GM18868 (cell line): ENCODE results near the gene TMX4.

Experiments
- ATAC-seq: cut with Tn5 transposase; IDR thresholded peaks from one replicate; pipeline ENCODE4 v1.9.1; 2021; ENCODE audit warnings: mild to moderate bottlenecking, moderate library complexity; ENCODE audit not compliant: unreplicated experiment

The TMX4 gene

DNA sequence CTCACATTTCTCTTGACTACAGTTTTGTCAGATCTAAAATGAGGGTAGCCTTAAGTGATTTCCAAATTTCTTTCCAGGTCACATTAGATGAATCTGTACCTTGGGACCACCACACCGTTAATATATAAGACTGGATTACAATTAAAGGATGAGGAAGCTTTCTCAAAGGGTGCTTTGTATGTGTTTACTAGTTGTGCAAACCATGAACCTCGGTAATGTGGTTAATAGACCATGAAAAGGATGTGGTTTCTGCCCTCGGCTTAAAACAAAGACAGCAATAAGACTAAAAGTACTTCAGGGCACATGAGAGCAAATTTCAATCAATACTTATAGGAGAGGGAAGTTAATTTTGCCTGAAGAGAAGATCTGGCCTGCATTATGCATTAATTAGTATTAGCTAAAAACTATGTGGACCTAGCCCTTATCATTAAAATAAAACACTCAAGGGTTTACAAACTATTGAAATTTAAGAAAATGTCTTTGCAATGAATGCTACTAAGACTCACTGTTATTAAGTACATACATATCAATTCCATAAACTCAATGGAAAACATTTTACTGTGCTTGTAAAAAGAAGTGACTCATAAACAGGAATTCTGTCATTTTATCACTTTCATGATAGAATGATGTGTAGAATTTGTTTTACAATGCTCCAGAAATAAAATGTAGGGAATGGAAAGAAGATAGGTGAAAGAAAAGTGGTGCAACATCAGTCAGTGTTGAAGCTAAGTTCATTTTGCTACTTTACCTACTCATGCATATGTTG lies 936 bp upstream of the TMX4 start:
- peak; percentile 46 for ATAC-seq

DNA sequence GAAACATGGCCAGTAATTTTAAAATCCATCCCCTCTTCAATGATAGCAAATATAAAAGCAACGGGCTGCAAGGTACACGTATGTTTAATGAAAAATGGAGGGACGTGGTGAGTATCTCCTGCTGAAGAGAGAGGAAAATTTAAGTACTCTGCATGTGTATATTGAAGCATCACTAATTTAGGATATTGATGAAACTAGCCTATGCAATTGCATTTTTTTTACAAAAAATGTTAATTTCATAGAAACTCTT lies 362 bp upstream of the TMX4 start:
- ATAC-seq: no peak

DNA sequence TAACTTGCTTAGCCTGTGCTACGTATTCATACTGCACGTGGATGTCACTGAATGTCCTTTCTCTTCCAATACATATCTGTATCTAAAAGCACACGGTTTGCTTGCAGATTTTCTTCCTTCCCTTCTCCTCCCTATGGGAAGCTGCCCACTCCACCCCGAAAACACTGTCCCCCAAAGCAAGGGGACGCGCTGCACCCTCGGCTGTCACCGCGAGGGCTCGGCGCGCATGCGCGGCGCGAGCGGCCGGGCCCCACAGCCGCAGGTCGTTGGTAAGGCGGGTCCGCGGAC lies 659 bp downstream of the TMX4 start:
- peak; percentile 65 for ATAC-seq

DNA sequence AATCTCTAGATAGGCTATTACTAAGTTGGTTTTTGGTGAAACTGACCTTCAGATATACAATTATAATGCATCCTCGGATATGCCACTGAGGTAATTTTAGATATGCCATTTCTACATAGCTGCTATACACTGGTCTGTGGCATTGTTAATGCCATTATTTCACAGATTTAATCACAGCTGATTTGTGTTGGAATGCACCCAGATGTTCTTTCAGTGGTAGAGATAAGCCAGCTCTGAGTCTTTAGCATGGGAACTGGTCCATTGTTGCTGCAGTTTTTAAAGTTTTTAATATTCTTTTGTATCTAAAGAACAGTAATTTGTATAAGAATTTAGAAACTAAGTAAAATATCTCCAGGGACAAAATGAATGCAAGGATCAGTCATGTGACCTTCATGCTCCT lies 6.8 kb downstream of the TMX4 start:
- no peak for ATAC-seq

DNA sequence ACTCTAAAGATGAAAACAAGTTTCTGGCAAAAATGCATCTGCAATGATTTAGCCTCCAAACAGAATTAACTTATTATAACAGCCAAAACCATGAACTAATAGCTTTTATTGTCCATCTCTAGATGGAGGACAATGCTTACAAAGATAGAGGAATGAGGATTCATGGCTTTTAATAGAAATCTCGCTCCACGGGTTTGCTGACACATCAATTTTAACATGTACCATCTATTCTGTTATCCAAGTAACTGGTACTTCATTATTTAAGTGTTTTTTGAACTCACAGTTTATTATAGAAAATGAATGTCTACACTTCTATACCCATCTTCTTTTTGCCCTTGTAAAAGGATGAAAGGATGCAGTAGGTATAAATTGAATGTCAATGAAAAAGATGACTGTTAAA lies 10.8 kb downstream of the TMX4 start:
- ATAC-seq: no peak

DNA sequence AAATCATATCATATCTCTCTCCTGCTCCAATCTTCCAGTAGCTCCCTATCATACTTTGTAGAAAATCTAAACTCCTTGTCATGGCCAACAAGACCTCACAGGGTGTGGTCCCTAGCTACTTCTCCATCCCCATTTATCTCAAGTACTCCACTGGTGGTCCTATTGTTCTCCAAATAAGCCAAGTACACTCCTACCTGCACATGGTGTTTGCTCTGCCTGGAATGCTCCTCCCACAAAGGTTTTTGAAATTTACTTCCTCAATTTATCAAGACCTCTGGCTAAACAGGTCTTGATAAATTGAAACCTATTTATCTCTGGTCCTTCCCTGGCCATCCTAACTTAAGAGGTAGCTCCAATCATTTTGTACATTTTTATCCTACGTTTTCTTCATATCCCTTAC lies 12.1 kb downstream of the TMX4 start:
- ATAC-seq: no peak

DNA sequence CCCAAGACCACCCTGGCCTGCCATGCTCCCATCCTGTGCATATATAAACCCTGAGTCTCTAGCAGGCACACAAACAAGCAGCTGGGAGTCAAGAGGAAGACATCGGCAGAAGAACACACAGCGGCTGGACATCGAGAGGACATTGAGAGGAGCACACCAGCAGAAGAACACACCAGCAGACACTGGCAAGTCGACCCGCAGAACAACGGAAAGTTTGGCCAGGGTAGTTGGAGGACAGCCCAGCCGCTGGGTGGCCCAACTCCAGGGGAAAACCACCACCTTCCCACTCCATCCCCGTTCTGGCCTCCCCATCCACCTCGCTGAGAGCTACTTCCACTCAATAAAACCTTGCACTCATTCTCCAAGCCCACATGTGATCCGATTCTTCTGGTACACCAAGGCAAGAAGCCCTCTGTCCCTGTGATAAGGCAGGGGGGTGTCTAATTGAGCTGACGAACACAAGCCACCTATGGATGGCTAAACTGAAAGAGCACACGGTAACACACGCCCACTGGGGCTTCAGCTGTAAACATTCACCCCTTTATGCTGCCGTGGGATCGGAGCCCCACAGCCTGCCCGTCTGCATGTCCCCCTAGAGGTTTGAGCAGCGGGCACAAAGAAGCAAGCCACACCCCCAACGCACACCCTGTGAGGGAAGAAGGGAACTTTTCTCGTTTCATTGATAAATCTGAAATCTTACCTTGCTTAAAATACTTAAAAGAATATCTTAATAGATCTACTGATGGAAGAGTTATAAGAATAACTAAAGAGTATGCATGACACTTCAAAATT lies 13.8 kb downstream of the TMX4 start:
- ATAC-seq: no peak

DNA sequence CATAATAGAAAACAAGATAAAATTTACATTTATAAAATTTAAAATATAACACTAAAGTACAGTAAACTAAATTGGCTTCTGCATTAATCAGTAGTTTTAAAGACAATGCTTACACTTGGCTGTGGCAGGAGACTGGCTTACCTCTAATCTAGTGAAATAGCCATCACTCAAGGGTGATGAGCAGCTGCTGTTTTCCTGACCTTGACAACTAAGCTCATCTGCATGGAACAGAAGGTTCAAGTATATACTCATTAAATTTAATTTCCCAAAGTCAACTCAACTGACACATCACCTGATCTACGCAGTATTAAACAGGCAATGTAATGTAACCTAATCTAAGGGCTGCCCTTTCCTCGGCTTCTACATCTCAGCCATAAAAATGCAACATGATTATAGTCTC lies 14.5 kb downstream of the TMX4 start:
- no peak for ATAC-seq

DNA sequence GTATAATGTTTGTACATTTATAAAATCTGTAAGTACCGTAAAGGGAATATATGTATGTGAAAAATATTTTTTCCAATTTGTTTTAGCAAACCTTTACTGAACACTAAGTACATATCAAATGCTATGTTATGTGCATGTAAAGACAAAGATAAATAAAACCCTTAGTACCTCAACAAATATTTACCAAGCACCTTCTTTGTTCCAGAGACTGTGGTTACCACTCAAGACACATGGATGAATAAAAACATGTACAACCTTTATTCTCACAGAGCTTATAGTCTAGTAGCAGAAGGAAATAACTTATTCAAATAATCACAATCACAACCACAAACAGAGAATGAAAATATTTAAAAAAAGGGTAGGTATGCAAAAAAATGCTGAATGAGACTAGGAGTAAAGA lies 17.5 kb downstream of the TMX4 start:
- no peak for ATAC-seq

DNA sequence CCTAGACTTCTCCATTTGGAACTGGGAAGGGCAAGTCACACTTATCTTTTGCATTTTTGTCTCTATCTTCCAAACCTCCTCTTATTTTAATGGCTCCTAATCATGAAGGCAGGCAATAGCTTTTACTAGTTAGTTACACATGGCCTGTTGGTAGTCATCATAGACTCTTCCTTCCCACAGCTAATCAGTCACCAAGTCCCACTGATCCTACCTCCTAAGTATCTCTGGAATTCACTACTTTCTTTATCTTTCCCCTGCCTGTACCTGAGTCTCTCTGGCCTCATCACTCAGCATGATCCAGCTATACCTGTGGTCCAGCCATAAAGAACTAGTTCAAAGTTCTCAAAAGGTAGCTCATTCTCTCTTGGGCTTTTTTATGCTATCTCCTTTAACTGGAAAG lies 18.8 kb downstream of the TMX4 start:
- ATAC-seq: no peak

DNA sequence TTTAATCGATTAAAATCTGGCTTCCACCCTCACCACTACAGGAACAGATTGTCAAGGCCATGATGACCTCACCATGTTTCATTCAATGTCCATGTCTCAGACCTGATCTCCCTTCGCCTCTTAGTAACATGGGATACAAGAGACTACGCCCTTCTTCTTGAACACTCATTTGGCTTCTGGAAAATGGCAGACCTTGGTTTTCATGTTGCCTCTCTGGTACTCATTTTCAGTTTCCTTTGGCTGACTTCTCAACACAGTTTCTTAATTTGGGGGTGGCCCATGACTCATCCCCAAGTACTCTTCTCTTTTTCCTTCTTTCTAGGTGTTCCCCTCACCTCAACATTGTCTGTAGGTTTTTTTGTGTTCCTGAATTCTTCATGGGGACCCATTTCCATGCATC lies 22.7 kb downstream of the TMX4 start:
- ATAC-seq: peak; percentile 78

DNA sequence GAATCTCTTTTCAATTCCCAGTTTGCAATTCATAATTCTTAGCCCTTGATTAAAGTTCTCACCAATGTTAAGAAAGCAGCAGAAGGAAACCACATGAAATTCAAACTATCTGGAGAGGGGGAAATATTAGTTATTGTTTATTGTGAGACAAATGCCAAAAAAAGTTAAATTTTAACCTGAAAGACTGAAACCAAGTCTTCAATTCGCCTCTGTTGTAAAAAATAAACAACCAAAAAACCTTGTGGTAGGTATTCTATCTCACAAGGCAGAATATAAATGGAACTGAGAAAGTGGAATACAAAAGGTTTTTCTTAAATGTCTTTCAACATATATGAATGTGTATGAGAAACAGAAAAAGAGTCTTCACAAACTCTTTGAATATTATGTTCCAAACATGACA lies 24.8 kb downstream of the TMX4 start:
- ATAC-seq: no peak

DNA sequence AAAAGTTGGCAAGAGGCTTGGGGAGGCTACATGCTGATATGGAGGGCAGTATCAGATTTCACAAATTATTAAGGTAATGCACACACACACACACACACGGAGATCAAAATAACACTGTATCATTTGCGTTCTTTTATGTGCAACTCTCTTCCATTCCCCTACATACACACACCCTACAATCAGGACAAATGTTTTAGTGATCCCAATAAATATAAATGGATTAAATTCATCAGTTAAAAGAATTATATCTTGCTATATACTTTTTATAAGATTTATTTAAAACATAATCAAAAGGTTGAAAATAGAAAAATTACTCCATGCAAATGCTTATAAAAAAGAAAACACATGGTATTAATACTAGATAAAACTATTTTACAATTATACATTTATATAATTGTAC lies 25.9 kb downstream of the TMX4 start:
- ATAC-seq: no peak

DNA sequence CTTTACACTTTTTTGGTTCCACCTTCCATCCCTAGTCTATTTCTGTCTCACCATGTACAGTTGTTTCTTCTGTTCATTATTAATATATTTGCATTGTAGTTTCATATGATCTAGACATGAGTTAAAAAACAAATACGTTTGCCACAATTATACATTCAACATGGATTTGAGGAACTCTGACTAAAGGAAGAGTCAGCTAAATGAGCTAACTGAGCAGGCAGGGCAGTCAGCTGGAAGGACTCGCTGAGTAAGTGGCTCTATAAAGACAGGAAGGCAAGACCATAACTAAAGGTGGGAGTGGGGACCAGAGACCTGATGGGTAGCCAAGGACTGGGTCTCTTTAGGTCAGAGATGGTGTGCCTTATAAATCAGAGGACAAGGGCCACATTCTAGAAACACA lies 26.3 kb downstream of the TMX4 start:
- no peak for ATAC-seq

DNA sequence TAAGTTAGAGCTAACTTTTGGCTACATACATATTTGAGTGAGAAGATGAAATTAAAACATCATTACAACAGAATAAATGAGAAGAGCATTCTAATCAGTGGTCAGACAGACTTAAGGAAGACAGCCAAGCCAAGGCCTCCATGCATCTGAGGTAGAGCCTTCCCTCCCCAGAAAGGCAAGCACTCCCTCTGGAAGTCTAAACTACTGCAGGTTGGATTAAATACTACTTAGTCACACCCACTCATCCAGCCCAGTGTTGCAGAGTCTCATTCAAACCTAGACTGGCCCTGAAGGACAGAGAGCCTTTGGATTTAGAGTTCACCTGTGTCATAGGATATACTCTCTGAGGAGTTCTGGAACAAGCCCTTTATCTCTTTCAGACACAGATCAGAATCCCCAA lies 29.2 kb downstream of the TMX4 start:
- ATAC-seq: no peak

DNA sequence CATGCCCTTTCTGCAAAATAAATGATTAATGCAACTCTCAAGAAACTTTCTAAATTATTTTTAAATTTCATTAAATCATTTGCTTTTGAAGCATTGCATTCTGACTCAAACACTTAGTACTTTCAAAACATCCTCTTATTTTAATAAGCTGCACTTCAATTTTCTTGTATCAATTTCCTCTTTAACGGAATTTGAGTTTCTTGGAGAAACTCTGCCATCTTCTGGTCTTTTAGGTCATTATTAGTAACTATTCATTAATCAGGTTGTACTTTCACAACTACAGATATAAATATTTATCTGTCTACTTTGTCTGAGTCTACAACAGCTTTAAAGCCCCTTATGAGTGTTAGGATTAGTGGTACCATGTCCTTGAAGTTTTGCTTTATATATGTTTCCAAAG lies 30.2 kb downstream of the TMX4 start:
- ATAC-seq: no peak

DNA sequence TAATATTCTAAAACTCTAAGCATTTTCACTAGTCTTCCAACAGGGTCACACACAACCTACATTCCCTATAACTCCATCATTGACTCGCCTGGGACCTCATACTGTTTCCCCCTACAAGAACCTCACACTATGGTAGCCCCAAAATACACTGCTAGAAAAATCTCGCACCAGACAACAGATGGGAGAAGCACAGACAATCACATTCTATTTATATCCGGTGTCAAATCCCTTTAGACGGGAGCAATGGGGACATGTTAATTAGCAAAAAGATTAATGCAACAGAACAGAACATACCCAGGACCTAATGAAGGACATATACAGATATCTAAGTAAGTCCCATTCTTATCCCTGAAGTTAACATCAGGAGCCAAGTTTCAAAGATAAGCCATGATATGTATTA lies 33.6 kb downstream of the TMX4 start:
- no peak for ATAC-seq

DNA sequence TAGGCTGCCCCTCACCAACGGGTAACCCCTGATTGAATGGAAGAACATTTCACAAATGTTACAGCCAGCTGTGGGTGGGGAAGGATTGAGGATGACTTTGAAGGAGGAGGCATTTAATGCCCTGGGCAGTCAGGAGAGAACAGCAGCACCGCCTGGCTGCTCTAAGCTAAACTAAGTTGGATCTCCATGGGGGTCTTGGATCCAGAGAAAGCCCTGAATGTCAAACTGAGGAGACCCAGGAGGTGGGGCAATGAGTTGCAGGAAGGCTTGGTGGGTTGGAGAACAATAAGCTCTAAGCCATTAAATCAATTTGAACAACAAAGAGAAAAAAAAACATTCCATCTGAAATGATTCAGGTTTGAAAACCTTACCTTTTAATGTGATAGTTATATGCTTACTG lies 35.4 kb downstream of the TMX4 start:
- ATAC-seq: no peak

DNA sequence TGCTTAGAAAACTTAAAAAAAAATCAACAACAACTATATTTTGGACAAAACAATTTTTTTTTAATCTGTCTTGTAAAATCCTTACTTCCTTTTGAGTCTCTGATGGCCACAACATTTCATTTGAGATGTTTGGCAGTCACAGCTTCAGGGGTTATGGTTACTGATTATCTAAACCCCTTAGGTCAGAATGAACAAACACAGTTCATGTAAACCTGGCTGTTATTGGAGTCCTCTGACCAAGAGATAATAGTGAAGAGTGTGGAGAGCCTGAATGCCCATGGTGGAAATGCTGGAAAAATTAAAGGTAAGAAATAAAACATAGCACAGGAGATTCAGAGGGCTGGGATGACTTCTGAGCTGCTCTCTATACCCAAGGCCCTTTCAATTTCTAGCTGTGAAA lies 38.2 kb downstream of the TMX4 start:
- ATAC-seq: no peak

DNA sequence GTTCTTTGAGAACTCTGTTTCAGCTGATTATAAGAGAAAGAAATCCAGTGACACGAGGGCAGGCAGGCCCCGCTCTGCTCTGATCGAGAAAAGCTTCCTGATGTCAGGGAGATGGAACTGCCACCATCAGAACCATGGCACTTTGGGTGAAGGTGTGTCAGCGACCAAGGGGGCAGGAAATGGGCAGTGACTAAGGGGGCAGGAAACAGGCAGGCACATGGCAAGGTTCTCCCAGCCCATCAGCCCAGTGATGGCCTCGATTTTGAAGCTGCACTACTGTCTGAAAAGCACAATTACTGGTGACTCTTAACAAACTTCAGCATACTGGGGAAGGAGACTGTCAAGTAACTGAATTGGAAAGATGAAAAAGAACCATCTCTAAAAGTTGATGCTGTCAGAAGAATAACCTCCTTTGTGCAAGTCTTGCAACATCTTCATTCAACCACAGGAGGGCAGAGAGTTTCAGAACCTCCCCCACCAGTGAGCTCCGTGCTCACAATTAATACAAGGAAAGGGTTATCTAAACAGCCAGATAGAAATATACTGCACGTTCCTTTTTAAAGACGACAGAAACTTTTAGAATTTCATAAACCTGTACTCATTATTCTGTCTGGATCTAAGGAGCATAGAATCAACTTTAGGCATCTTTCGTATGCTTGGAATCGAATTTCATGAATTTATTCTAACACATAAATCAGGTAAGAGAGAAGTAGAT lies 39.1 kb downstream of the TMX4 start:
- peak; percentile 92 for ATAC-seq

DNA sequence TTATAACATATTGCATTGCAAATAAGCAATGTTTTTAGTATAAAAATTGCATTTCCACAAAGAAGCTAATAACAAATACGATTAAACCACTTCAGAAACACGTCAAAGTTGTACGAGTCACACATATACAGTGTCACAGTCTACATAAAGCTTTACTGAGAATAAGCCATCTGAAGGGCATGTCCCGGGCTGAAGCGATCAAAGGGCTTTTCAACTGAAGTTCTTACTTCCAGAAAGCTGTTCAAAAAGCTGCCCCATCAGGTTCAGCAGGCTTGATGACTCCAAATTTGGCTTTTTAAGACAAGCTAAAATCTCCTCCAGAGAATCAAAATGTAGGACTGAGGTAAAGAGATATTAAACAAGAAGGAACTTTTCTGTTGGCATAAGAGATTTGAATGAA lies 41.9 kb downstream of the TMX4 start:
- ATAC-seq: no peak

DNA sequence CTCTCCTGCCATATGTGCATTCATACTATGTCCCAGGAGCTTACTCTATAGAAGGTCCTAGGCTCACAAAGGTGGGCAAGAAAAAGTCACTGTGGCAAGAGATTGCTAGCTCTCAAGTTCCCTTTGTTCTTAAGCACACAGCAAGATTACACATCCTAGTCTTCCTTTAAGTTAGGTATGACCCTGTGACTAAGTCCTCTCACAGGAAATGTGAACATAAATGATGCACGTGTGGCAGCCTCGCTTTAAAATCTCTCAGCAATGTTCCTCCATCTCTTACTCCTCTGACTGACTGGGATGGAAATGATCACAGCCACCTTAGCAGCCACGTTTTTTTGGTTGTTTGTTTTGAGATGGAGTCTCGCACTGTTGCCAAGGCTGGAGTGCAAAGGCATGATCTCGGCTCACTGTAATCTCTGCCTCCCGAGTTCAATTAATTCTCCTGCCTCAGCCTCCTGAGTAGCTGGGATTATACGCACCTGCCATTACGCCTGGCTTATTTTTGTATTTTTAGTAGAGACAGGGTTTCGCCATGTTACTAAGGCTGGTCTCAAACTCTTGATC lies 43.6 kb downstream of the TMX4 start:
- no peak for ATAC-seq
